ENCODE data around the gene CD4. TPM values are rescaled to one million over a fixed set of nuclear protein-coding genes. Genes with fewer than 3 reads are reported as not detected.
A peak's percentile ranks its signal among the peaks of the same experiment; 100 is the strongest.

The CD4 gene
- total and polyA plus RNA-seq, 12 donors = 2.4 to 52.8 (median 24.3) TPM

DNA sequence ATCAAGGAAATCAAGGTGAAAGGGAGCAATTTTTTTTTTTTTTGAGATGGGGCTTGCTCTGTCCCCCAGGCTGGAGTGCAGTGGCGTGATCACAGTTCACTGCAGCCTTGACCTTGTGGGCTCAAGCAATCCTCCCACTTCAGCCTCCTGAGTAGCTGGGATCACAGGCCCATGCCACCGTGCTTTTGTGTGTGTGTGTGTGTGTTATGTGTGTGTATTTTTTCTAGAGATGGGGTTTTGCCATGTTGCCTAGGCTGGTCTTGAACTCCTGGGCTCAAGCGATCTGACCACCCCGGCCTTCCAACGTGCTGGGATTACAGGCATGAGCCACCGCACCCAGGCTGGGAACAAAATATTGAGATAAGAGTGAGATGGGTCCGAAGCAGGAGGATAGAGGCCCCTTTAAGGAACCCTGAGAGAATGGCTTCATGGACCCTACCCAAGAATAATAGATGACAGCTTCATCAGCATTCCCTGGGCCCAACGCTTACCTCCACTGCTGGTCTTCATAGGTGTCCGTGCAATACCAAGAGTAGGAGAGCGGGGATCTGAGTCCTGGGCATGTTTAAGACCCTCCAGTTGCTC, 60.7 kb downstream of the CD4 start:
- no peaks in the 10 kb centered on the region for H3K9me3 ChIP-seq (replicated peaks in 1 of 3)
- H3K27me3 ChIP-seq = no peaks in the 10 kb centered on the region
- no peak for TF ChIP-seq POLR2A (IDR thresholded peaks at IDR 0.05)
- TF ChIP-seq, protein P1, sequence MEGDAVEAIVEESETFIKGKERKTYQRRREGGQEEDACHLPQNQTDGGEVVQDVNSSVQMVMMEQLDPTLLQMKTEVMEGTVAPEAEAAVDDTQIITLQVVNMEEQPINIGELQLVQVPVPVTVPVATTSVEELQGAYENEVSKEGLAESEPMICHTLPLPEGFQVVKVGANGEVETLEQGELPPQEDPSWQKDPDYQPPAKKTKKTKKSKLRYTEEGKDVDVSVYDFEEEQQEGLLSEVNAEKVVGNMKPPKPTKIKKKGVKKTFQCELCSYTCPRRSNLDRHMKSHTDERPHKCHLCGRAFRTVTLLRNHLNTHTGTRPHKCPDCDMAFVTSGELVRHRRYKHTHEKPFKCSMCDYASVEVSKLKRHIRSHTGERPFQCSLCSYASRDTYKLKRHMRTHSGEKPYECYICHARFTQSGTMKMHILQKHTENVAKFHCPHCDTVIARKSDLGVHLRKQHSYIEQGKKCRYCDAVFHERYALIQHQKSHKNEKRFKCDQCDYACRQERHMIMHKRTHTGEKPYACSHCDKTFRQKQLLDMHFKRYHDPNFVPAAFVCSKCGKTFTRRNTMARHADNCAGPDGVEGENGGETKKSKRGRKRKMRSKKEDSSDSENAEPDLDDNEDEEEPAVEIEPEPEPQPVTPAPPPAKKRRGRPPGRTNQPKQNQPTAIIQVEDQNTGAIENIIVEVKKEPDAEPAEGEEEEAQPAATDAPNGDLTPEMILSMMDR (IDR thresholded peaks at IDR 0.05) = no peak
- peaks cover 13 to 24% of the 10 kb centered on the region in 2 donors for H3K4me1 ChIP-seq (replicated peaks in 1 of 2)
- no peak for DNase-seq
- no peak overlapping the region for H3K4me3 ChIP-seq
- intact Hi-C loops (cut with DNase I) = no loop called here
- no peaks in the 10 kb centered on the region for H3K36me3 ChIP-seq (replicated peaks in 1 of 2)
- WGBS, 4 donors = 78 to 86% (median 82%) methylated on average over 8 to 10 of the region's 10 CpGs
- H3K27ac ChIP-seq = no peak overlapping the region

DNA sequence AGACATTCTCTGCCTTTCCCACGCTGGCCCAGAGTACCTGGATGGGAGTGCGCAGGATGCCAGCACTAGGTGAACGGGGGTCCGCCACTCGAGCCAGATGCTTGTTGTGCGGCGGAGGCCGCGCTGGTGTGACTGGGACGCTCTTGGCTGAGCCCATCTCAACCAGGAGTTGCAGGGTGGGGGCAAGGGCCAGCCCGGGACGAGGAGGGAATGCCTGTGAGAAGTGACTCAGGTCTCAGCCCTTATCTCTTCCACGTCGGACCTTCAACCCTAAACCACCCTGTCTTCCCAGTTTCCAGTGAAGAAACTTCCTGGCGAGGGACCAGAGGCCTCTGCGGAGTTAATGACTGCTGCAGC, 61.4 kb downstream of the CD4 start:
- WGBS, 4 donors = 19 to 46% (median 35%) methylated on average over 4 to 16 of the region's 16 CpGs
- H3K4me3 ChIP-seq = peak overlapping the region in 1 of 4 donors; percentile 63

DNA sequence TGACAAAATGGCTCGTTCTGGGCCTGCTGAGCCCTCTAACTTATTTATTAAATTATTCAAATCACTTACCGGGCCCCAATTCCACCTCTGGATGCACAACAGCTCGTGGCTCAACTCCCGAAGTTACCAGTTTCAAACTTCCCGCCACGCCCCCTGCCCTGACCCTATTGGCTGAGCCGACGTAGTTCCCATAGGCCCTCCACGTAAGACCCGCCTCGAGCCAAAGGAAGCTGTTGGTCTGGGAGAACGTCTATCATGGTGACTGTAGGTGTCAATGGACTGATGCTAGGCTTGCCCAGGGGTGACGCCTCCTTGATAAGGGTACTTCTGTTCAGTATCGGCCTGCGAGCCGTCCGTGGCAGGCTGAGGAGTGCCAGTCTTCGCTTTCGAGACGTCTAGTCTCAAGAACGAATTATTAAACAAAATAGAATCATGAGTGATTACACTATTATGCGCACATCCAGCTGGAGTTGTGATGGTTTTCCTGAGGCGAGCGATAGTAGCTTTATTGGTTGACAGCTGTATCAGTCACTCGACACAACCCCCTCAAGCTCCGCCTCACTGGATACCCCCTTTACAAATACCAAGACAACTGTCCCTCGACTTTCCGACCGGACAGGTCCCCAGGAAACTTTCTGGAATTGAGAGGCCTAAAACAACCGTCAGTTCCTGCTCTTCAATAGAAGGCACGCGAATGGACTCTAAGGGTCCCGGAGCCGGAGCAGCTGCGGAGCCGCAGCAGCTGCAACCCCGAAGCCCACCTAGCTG, 62.0 kb downstream of the CD4 start, which contains the start of gene CDCA3:
Gene CDCA3, minus strand, starts transcription at position 134 of the 768 bp plus-strand sequence. CDS start 334 bp downstream, outside the sequence.
- TF ChIP-seq, protein P1 (IDR thresholded peaks at IDR 0.05) = peak in 1 of 6 experiments; percentile 21
- TF ChIP-seq POLR2A (IDR thresholded peaks at IDR 0.05) = peak; percentile 88 to 94
- H3K4me3 ChIP-seq = peak within 1 kb of the TSS in 3 of 4 donors; percentile 57 to 67 (median 63)

More for the DNA sequence above, 61.4 kb downstream of the CD4 start:
- peak in 3 of 7 donors; percentile 84 to 91 (median 88) for DNase-seq
- H3K27me3 ChIP-seq = no peaks in the 10 kb centered on the region
- intact Hi-C loops (cut with DNase I) = no loop called here
- TF ChIP-seq POLR2A (IDR thresholded peaks at IDR 0.05) = no peak
- TF ChIP-seq, protein P1 (IDR thresholded peaks at IDR 0.05) = no peak
- H3K4me1 ChIP-seq (replicated peaks in 1 of 2) = peaks cover 13 to 24% of the 10 kb centered on the region in 2 donors
- H3K9me3 ChIP-seq (replicated peaks in 1 of 3) = no peaks in the 10 kb centered on the region
- peaks cover 0 to 7% of the 10 kb centered on the region in 2 donors for H3K36me3 ChIP-seq (replicated peaks in 1 of 2)
- H3K27ac ChIP-seq = peak overlapping the region in 3 of 5 donors; percentile 84 to 98 (median 95)

DNA sequence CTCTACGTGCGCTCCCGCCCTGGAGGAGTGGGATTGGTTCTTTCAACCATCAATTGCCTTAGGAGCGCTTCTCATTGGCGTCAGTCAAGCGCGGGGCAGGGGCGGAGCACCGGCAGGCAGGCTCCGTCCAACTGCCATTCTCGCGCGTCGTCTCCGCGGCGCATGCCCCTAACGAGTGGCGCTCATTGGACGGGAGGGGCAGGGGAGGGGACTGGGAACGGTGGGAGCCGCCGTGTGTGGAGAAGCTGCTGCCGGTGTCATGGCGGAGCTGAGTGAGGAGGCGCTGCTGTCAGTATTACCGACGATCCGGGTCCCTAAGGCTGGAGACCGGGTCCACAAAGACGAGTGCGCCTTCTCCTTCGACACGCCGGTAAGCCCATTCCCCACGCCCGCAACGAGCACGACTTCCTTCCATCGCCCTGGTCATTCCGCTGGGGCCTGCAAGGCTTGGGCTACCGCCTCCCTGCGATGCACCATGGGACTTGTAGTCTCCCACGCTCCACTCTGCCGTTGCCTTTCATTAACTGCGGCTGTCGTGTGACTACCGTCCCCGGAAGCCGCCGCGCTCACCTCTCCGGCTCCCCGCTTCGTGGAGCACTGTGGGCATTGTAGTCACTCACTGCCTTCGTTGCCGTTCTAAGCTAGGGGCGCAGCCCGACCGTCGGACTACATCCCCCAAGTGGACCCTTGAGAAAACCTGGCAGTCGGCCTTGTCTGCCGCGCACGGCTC, 62.8 kb downstream of the CD4 start, which contains the start of gene USP5:
Gene USP5, plus strand, starts transcription at position 230 of the 730 bp plus-strand sequence. Its CDS starts 30 bp downstream, at position 260.
- Histone ChIP-seq H3K4me1 (replicated peaks in 1 of 2) (peaks cover 13 to 24% of the 10 kb centered on the region in 2 donors), H3K36me3 (replicated peaks in 1 of 2) (peaks cover 0 to 20% of the 10 kb centered on the region in 2 donors), H3K27me3 (no peaks in the 10 kb centered on the region), H3K9me3 (replicated peaks in 1 of 3) (no peaks in the 10 kb centered on the region), H3K4me3 (peak within 1 kb of the TSS in 3 of 4 donors; percentile 63 to 69 (median 67)), H3K27ac (peak within 1 kb of the TSS; percentile 84 to 98 (median 95))
- DNase-seq = peak; percentile 98 to 100 (median 99)
- TF ChIP-seq POLR2A (IDR thresholded peaks at IDR 0.05) = peak; percentile 46 to 80
- TF ChIP-seq, protein P1 (IDR thresholded peaks at IDR 0.05) = no peak
- 0 to 1% (median 0%) methylated on average over 6 to 65 of the region's 65 CpGs for WGBS, 4 donors
- intact Hi-C loops (cut with DNase I) = no loop called here

More for the DNA sequence above, 62.0 kb downstream of the CD4 start, which contains the start of gene CDCA3:
- H3K4me1 ChIP-seq (replicated peaks in 1 of 2) = peaks cover 13 to 24% of the 10 kb centered on the region in 2 donors
- H3K36me3 ChIP-seq (replicated peaks in 1 of 2) = peaks cover 0 to 13% of the 10 kb centered on the region in 2 donors
- peak within 1 kb of the TSS; percentile 84 to 98 (median 95) for H3K27ac ChIP-seq
- intact Hi-C loops (cut with DNase I) = no loop called here
- 0 to 1% (median 1%) methylated on average over 31 to 37 of the region's 37 CpGs for WGBS, 4 donors
- DNase-seq = peak; percentile 96 to 99 (median 98)
- no peaks in the 10 kb centered on the region for H3K27me3 ChIP-seq
- H3K9me3 ChIP-seq (replicated peaks in 1 of 3) = no peaks in the 10 kb centered on the region

Data from adrenal gland (tissue), 12 donors.